ENCODE measurements around the gene ANKRD17.
"Not testable (repeated sequence)": the region's sequence is repeated elsewhere in the genome, so short reads cannot be mapped to it uniquely, and the experiment has no call there.

The ANKRD17 gene, protein sequence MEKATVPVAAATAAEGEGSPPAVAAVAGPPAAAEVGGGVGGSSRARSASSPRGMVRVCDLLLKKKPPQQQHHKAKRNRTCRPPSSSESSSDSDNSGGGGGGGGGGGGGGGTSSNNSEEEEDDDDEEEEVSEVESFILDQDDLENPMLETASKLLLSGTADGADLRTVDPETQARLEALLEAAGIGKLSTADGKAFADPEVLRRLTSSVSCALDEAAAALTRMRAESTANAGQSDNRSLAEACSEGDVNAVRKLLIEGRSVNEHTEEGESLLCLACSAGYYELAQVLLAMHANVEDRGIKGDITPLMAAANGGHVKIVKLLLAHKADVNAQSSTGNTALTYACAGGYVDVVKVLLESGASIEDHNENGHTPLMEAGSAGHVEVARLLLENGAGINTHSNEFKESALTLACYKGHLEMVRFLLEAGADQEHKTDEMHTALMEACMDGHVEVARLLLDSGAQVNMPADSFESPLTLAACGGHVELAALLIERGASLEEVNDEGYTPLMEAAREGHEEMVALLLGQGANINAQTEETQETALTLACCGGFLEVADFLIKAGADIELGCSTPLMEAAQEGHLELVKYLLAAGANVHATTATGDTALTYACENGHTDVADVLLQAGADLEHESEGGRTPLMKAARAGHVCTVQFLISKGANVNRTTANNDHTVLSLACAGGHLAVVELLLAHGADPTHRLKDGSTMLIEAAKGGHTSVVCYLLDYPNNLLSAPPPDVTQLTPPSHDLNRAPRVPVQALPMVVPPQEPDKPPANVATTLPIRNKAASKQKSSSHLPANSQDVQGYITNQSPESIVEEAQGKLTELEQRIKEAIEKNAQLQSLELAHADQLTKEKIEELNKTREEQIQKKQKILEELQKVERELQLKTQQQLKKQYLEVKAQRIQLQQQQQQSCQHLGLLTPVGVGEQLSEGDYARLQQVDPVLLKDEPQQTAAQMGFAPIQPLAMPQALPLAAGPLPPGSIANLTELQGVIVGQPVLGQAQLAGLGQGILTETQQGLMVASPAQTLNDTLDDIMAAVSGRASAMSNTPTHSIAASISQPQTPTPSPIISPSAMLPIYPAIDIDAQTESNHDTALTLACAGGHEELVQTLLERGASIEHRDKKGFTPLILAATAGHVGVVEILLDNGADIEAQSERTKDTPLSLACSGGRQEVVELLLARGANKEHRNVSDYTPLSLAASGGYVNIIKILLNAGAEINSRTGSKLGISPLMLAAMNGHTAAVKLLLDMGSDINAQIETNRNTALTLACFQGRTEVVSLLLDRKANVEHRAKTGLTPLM (N-terminal part only)

DNA sequence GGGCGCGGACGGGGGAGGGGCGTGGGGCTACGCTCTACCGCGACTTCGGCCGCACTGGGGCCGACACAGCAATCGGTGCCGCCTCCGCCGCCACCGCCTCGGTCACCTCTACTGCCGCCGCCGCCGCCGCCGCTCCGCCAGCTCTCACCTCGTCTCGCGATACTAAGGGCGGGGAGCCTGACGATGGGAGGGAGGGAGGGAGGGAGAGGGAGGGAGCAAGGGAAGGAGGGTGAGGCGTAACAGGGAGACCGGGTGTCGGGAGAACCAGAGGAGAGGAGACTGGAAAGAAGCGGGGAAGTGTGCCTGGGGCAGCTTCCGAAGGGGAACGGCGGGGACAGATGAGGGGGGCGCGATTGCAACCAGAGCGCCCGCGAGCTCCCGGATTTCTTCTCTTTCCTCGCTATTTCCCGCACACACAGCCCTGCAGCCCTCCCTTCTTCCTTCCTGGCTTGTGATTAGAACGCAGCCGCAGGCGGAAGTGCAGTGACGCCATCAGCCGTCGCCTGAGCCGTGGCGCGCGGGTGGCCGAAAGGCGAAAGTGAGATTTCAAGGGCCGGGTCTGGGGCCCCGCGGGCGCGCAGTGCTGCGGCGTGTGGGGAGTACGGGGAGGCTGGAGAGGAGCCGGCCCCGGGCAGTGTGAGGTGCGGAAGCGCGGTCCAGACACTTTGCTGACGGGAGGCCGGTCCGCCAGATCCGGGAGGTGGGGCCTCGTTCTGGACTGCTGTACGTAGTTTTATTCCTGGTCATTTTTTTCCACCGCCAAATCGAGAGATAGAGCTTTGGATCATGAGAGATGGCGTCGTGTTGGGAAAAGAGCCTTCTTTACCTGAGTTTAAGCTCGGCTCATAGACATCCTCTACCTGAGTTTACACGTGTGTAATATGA, at the start of gene ANKRD17:
ANKRD17 (minus strand) TSS at position 113 of the 885 bp plus-strand sequence. CDS start 130 bp downstream, outside the sequence.
- DNase-seq (ENCODE audit: extremely low read depth in 1 of 2, low read depth in 1 of 2), result peak; percentile 71 to 81

DNA sequence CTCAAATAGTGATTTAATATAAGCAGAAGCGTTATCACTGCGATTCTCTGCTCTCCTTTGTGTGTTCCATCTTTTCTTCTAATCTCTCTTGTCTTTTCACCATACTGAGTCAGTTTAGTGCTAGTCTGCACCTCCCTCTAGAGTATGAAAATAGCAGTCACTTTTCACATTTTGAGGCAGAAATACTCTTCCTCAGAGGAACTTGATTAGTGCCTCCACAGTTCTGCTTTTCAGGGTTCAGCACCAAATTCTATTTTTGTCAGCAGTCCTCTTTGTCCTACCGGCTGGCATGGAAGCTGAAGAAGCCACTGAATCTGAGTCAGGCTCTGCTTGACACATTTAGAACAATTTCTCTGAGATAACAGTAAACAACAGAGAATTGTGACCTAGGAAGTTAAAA, 49.7 kb upstream of the ANKRD17 start:
- DNase-seq (ENCODE audit: extremely low read depth in 1 of 2, low read depth in 1 of 2), result no peak

DNA sequence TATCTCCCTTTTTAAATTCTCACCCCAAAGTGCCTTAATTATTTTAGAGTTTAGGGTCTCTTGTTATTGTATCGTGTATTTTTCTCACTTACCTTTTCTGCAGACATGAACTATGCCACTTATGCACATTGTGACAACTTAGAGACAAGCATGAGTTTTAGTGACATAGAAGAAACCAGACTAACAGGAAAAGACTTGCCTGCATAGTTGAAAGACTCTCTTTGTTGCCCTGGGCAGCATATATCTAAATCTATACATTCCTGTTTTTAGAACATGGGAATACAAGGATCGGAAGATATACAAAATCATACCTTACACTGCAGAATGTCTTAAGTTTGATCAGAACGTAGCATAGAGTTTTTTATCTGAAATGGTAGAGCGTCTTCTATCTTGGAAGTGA, 45.1 kb upstream of the ANKRD17 start:
- DNase-seq (ENCODE audit: extremely low read depth in 1 of 2, low read depth in 1 of 2), result no peak

DNA sequence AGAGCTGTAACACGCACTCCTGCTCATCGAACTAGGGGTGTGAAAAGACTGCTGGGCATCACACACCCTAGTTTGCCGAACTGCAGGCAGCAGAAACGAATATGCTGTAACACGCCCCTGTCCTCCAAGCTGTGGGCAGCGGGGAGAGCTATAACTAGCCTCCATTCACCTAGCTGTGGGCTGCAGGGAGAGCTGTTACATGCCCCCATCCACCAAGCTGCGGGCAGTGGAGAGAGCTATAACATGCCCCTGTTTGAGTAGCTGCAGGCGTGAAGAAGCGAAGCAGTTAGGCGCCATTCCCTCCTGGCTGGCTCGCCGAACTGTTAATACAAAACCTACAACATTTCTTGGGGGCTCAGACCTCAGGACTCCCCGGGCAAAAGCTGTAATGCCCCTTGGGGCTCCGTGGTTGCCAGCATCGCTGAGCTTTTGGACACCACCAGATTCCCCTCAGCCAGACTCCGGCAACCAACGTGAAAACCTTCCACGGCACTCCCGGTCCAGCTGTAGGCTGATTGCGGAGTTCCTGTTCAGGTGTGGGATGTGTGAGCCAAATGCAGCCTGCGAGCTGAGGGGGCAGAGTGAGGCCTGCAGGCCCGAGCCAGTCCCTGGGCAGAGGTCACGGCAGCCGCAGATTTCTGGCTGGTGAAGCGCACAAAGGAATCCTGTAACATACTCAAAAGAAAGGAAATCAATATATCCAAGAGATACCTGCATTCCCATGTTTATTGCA, 41.1 kb upstream of the ANKRD17 start:
- no peak for DNase-seq (ENCODE audit: extremely low read depth in 1 of 2, low read depth in 1 of 2)

DNA sequence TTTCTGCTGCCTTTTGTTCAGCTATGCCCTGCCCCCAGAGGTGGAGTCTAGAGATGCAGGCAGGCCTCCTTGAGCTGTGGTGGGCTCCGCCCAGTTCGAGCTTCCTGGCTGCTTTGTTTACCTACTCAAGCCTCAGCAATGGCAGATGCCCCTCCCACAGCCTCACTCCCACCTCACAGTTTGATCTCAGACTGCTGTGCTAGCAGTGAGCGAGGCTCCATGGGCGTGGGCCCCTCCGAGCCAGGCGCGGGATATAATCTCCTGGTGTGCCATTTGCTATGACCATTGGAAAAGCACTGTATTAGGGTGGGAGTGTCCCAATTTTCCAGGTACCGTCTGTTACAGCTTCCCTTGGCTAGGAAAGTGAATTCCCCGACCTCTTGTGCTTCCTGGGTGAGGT, 34.1 kb upstream of the ANKRD17 start:
- not testable (repeated sequence) for DNase-seq (ENCODE audit: extremely low read depth in 1 of 2, low read depth in 1 of 2)

DNA sequence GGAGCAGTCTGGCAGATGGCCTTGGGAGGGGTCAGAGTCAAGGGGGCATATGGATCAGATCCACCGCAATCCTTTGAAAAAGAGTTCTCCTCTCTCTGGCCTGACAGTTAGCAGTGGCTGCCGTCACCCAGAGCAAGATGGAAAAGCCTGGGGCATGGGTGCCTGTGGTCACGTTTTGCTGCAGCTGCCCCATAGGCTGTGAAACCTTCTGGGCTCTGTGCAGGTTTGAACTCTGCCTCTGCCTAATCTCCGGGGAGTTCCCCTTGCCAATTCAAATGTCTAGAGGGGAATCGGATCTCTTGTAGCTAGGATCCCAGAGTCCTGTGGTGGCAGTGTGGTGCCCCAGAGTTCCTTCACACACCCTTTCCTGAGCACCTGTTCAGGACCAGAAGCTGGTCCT, 23.4 kb upstream of the ANKRD17 start:
- DNase-seq (ENCODE audit: extremely low read depth in 1 of 2, low read depth in 1 of 2), result no peak

DNA sequence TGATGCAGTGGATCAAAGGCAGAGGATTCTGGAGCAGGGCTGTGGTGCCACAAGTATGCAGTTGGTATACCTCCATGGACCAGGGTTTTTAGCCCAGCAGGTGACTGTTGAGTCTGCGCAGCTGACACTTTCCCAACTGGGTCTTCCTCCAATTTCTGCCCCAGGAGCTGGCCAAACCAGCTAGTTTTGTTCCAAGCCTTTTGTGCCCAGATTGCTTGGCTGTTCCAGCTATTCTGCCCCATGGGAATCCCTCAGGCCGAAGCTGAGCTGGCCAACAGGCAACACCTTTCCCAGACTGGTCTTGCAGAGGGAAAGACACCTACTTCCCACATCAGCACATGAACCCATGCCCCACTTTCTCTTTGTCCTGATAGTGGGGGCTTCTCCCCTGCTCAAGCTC, 22.8 kb upstream of the ANKRD17 start:
- no peak for DNase-seq (ENCODE audit: extremely low read depth in 1 of 2, low read depth in 1 of 2)

DNA sequence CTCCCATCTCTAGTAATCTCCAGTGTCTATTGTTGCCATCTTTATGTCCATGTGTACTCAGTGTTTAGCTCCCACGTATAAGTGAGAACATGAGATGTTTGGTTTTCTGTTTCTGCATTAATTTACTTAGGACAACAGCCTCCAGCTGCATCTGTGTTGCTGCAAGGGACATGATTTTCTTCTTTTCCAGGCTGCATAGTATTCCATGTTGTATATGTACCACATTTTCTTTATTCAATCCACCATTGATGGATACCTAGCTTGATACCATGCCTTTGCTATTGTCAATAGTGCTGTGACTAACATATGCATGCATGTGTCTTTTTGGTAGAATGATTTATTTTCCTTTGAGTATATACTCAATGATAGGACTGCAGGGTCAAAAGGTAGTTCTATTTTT, 18.6 kb upstream of the ANKRD17 start:
- no peak for DNase-seq (ENCODE audit: extremely low read depth in 1 of 2, low read depth in 1 of 2)

DNA sequence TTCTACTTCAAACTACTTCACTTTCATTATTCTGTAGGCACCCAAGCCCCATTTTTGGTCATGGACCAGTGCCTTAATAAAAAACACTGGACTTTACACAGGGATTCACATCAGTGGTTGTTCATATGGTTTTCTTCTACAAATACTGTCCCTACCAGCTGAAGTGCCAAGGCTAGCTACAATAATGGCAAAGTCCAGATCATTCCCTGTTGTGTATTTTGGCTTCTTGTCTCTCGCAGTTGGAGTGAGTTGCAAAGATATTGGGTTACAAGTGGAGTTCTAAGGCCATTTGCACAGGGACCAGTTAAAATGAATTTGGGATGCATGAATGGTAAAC, 16.7 kb upstream of the ANKRD17 start:
- no peak for DNase-seq (ENCODE audit: extremely low read depth in 1 of 2, low read depth in 1 of 2)

DNA sequence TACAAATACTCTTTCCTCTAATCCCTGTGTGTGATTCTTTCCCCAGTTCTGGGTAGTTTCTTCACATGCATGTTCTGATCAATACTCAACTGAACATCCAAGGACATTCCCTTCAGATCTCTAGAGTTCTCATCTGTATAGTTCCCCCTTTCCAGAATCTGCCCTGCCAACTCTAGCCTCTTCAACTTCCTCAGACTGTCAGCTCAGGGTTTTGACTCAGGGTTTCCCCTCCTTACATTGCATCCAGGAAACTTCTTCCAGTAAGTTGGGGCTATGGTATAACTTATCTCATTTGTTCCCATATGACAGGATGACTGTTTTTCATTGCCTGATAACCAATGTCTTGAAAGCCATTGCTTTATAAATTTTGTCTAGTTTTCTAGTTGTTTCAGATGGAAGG, 14.2 kb upstream of the ANKRD17 start:
- no peak for DNase-seq (ENCODE audit: extremely low read depth in 1 of 2, low read depth in 1 of 2)

DNA sequence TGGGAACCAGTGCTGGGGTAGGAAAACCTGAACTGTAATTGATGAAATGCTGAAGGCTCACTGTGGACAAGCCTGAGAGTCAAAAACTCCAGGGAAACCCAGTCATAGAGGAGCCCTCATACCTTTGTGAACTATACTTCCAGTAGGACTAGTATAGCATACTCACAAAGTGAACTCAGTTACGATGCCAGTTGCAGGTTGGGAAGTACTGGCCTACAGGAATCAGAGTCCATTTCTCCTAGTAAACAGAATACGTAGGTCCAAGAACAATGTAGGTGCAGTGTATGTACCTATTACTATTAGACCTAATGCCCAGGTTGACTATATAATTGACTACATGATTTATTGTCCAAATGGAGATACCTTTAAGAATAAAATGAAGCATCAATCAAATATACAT, 8.5 kb upstream of the ANKRD17 start:
- DNase-seq (ENCODE audit: extremely low read depth in 1 of 2, low read depth in 1 of 2), result no peak

DNA sequence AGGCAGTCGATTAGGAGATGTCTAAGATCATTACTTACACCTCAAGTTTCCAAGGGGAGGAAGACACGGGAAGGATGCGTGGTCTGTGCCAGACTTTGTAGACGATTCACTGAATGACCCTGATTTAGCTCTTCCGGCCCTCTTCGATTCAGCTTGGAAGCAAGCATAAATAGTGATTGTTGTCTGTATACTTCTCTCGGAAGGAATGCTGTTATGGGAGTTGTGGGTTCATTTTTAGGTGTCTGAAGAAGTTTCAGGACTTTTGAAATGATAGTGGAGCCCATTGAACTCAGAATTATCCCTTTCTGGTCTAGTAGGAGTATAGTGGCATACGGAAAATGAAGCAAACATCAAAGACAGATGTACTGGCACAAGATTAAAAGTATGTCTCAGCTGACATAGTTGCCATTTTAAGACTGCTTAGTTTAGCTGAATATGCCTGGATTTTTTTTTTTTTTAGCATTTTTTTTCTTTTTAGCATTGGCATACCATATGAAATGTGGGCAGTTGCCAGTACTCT, 1.0 kb upstream of the ANKRD17 start:
- no peak for DNase-seq (ENCODE audit: extremely low read depth in 1 of 2, low read depth in 1 of 2)

DNA sequence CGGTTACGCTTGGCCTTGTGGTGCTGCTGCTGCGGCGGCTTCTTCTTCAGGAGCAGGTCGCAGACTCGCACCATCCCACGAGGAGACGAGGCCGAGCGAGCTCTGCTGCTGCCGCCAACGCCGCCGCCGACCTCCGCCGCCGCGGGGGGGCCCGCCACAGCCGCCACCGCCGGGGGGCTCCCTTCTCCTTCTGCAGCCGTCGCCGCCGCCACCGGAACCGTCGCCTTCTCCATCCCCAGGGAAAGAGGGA, 237 bp downstream of the ANKRD17 start:
- DNase-seq (ENCODE audit: extremely low read depth in 1 of 2, low read depth in 1 of 2), result peak in 1 of 2 donors; percentile 55

DNA sequence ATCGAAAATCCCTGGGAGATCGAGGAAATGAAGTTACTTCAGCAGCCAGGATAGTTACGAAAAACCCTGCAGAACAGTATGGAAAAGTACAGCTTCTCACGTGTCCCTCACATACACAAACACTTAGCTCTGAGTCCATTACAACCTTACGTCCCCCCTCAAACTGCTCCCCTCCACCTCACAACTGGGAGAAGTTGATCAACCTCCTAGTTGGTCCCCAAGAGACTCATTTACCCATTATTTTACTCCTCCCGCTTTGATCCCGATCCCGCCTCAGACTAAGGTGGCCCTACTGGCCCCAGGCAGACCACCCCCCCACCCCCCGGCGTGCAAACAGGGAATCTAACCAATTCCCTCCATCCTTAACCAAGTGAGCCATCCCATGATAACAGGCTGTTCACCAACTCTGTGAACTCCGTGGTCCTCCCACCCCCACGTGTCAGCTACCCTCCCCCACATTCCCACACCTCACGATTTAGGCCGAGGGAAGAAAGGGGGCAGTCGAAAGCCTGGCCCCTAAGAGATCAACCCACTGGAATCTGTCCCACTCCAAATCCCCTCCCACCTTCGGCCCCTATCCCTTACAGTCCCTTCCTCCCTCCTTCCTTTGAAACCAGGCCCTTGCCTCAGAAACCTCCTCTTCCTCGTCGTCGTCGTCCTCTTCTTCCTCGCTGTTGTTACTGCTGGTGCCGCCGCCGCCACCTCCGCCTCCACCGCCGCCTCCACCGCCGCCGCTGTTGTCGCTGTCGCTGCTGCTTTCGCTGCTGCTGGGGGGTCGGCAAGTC, 755 bp downstream of the ANKRD17 start:
- no peak for DNase-seq (ENCODE audit: extremely low read depth in 1 of 2, low read depth in 1 of 2)

DNA sequence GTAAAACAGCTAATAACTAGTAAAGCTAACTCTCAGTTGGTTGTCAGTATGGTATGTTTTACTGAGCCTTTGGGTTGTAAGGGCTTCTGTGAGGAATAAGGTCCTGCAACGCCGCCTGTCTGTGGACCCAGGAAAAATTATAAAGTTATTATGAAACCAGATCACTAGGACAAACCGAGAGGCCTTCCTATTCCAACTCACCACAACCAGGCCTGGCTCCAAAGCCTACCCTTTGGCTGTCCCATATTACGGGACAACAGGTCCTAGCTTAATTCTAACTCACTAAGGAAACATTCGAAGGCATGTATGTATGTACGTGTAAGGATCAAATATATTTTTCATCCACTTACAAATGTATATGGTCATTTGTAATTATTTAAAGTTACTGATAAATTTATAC, 1.4 kb downstream of the ANKRD17 start:
- peak; percentile 24 to 43 for DNase-seq (ENCODE audit: extremely low read depth in 1 of 2, low read depth in 1 of 2)

DNA sequence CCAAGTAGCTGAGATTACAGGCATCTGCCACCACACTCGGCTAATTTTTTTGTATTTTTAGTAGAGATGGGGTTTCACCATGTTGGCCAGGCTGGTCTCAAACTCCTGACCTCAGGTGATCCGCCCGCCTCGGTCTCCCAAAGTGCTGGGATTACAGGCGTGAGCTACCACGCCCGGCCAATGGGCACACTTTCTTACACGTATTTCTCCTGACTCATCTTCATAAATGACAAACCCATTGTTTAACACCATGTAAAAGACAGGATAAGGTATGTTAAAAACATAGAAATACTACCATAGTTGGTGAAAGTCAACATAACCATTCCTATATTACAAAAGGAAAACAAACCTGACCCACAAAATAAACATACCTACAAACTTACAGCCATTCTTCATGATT, 2.8 kb downstream of the ANKRD17 start:
- DNase-seq (ENCODE audit: extremely low read depth in 1 of 2, low read depth in 1 of 2), result not testable (repeated sequence)

DNA sequence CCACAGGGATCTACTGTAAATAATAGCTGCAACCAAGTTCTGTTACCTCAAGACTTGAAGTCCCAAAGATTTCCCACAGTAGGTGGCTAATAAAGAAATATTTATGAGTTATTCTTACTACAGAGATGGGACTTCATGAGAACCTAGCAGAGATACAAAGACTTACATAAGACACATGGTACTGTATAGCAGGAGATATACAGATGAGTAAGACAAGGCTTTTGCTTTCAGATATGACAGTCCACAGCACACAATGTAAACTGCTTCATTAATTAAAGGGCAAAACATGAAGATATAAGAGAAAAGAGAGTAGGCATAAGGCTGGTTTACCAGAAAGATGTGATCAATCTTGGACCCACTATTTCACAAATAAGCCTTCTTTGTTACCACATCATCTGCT, 6.6 kb downstream of the ANKRD17 start:
- DNase-seq (ENCODE audit: extremely low read depth in 1 of 2, low read depth in 1 of 2), result no peak

DNA sequence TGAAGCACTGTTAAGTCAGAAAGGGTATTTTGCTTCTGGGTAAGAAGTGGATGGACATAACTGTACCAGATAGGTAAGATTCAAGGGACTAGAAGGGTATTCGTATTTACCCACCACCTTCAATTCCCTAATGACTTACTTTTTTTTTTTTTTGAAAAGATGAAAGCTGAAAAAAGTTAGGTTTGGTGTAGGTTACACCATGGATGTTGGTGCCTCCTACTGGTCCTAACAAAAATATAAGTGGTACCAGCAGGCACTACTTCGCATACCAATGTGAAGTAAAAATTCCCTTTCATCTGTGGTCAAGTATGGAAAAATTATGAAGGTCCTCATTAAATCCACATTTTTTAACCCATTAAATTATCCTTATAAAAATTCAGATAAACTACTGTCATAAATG, 7.2 kb downstream of the ANKRD17 start:
- no peak for DNase-seq (ENCODE audit: extremely low read depth in 1 of 2, low read depth in 1 of 2)

DNA sequence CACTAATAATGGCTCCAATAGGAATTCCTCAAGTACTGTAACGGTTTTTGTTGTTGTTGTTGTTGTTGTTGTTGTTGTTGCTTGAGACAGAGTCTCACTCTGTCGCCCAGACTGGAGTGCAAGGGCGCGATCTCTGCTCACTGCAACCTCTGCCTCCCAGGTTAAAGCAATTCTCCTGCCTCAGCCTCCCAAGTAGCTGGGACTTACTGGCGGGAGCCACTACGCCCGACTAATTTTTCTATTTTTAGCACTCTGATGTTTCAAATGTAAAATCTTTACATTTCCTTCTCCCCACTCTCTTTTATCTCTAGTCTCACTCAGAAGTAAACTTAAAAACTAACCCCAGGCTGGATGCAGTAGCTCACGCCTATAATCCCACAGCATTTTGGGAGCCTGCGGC, 8.0 kb downstream of the ANKRD17 start:
- no peak for DNase-seq (ENCODE audit: extremely low read depth in 1 of 2, low read depth in 1 of 2)
